HG03097 (cell line): ENCODE measurements around the gene COPG1.
A peak's percentile ranks its signal among the peaks of the same experiment; 100 is the strongest.
"Not testable (repeated sequence)": the region's sequence is repeated elsewhere in the genome, so short reads cannot be mapped to it uniquely, and the experiment has no call there.

ENCODE experiments used
- ATAC-seq: cut with Tn5 transposase; IDR thresholded peaks from one replicate; pipeline ENCODE4 v1.9.1; 2021; ENCODE audit not compliant: unreplicated experiment, low FRiP score

The COPG1 gene, protein sequence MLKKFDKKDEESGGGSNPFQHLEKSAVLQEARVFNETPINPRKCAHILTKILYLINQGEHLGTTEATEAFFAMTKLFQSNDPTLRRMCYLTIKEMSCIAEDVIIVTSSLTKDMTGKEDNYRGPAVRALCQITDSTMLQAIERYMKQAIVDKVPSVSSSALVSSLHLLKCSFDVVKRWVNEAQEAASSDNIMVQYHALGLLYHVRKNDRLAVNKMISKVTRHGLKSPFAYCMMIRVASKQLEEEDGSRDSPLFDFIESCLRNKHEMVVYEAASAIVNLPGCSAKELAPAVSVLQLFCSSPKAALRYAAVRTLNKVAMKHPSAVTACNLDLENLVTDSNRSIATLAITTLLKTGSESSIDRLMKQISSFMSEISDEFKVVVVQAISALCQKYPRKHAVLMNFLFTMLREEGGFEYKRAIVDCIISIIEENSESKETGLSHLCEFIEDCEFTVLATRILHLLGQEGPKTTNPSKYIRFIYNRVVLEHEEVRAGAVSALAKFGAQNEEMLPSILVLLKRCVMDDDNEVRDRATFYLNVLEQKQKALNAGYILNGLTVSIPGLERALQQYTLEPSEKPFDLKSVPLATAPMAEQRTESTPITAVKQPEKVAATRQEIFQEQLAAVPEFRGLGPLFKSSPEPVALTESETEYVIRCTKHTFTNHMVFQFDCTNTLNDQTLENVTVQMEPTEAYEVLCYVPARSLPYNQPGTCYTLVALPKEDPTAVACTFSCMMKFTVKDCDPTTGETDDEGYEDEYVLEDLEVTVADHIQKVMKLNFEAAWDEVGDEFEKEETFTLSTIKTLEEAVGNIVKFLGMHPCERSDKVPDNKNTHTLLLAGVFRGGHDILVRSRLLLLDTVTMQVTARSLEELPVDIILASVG

DNA sequence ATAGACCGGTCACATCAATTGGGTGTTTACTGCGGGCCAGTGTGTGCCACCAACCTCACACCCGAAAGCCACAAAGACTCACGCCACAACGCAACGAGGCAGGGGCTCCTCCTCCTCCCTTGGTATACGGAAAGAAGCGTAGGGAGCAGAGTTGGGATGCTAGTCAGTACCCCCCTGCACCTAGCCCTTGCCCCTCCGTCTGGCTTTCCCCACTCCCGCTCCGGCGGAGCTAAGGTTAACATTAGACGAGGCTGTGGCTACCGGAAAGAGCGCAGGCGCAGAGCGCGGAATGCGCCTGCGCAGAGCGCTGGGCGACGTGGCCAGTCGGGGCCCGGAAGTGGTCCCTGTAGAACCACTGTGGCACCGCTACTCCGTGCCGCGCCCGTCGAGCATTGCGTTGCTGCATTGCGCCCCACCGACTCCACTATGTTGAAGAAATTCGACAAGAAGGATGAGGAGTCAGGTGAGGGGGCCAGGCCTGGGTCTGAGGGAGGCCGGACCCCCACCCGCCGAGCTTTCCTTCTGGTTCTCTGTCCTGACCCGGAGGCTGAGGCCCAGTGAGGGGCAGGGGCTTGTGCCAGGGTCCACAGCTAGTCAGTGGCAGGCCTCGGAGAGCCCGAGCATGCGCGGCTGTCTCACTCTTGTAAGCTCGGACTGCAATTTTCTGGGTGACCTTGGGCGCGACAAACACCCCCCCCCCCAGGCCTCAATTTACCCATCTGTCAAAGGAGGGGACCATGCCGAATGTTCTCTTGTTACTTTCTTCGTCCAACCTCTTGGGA is at the start of gene COPG1:
COPG1 (plus strand) TSS at position 323 of the 782 bp plus-strand sequence; CDS start at position 427, 104 bp downstream.
- ATAC-seq = peak; percentile 55

DNA sequence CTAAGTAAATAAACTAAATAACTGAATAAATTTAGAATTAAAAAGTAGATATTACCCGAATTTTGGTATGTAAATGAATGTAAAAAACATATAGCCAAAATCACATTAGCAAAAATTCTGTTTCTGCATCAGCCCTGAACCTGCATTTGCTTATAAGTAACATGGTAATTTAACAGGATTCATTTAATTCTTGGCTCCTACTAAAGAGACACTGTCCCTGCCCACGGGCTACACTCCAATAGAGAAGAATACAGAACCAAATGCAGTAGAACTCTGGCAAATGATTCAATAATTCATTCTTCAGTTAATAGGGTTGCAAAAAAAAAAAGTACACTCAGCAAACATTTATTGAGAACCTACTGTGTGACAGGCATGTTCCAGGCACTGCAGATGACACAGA is 44.9 kb upstream of the COPG1 start:
- no peak for ATAC-seq

DNA sequence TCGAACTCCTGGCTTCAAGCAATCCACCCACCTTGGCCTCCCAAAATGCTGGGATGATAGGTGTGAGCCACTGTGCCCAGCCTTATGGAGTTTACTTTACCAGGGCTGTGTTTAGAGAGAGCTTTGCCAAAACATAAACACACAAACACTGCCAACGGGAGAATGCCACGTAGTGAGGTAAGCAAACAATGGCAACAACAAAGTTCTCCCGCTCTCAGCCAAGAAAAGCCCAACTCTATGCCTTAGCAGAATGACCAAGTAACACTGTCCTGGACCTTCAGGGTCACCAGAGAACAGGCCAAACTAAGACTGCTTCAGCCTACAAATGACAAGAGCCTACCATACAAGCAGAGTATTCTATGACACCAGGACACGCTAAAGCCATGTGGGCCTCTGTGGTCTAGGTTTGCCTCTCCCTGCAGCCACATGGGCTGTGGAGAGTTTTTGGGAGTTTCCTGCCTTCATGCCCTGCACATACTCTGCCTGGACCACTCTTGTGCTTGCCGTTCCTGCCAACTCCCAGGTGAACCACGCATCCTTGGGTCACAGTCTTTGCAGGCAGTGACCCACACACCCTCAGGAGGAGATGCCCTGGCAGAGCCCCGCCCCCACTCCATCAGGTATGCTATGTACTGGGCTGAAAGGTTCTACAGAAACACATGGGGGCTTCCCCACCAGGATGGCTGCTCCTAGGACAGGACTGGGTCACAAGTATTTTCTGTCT is 44.1 kb upstream of the COPG1 start:
- no peak for ATAC-seq

DNA sequence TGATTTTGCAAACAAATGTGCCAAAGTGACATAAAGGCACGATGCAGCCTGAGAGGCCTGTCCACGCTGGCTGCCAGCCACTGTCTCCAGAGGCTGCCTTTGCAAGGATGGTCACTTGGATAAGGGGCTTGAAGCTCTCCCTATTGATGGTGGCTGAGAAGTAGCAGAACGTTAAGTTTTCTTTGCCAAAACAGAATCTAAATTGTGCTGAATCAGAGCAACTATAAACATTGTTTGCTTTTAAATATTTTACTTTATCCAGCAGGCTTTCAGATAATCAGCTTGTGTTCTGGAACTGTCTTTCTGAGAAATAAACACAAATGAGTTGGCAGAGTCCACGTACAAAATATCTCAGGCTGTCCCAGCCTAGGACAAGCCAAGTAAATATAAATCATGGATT is 41.9 kb upstream of the COPG1 start:
- ATAC-seq = no peak

DNA sequence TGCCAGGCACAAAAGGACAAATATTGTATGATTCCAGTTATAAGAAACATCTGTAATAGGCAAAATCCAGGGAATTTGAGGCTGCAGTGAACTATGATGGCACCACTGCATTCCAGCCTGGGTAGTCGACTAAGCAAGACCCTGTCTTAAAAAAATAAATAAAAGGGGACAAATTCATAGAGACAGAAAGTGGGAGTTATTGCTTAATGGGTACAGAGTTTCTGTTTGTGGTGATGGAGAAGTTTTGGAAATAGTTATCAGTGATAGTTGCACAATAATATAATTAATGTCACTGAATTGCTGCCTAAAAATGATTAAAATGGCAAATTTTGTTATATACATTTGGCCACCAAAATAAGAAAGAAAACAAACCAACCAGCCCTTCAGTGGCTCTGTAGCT is 38.1 kb upstream of the COPG1 start:
- ATAC-seq = no peak

DNA sequence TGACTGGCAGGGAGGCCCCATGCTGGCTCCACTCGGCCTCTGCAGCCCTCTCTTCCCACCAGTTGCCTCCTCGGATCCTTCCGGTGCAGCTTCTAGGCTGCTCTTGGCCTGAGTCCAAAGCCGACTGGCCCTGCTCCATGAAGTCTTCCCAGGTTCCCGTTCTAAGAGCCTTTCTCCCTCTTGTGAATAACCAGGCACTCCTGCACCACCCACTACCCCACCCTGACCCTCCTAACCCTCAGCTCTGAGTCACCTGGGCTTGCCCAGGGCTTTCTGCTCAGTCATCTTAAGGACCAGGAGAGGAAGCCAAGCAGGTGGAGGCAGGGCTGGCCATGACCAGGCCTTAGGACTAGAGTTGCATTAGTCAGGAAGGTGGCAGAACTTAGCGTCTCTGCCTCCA is 37.6 kb upstream of the COPG1 start:
- no peak for ATAC-seq

DNA sequence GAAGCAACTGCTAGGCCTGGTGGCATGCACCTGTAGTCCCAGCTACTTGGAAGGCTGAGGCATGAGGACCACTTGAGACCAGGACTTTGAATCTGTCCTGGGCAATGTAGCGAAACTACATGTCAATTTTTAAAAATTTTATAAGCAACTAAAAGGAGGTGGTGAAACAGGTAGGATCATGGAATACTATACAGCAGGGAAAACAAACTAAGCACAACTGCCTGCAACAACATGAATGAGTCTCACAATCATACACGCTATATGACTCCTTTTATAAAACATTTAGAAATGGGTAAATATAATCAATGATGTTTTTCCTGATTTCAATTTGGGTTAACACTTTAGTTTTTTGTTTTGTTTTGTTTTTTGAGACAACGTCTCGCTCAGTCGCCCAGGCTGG is 36.2 kb upstream of the COPG1 start:
- no peak for ATAC-seq

DNA sequence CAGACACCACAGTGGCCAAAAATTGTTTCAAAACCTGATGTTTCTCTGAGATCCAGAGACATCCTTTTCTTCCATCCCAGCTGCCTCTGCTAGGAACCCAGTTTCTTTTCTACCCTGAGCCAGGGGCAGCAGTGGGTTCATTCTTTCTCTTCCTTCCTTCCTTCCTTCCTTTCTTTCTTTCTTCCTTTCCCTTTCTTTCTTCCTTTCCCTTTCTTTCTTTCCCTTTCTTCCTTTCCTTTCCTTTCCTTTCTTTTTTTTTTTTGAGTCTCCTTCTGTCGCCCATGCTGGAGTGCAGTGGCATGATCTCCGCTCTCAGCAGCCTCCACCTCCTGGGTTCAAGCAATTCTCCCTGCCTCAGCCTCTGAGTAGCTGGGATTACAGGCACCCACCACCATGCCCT is 30.7 kb upstream of the COPG1 start:
- ATAC-seq = no peak

DNA sequence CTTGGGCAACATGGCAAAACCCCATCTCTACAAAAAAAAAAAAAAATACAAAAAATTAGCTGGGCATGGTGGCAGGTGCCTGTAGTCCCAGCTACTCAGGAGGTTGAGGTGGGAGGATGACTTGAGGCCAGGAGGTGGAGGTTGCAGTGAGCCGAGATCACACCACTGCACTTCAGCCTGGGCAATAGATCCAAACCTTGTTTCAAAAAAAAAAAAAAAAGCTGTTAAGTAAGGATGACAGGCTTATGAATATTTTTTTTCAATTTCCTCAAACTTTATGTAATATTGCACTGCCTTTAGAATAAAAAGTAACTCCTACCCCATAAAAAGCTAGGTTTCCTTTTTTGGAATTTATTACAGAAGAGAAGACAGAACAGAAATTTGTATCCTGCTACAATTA is 25.0 kb upstream of the COPG1 start:
- ATAC-seq = not testable (repeated sequence)

DNA sequence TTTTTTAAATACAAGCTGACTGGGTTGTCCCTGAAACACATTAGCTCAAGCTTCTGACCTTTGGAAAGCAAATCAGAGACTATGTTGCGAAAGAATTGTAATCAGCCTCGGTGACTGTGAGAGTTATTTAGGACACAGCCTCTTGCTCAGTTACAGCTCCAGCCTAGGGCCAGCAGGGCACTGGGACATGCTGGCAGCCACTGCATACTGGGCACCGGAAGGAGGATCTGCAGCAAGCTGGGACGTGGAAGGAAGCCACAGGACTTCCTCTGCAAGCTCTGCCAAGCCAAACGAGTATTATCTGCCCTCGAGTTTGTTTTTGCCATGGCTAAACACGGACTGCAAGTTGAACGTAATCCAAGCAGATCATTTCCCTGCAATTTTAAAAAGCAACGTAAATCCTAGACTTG is 24.4 kb upstream of the COPG1 start:
- ATAC-seq = no peak

DNA sequence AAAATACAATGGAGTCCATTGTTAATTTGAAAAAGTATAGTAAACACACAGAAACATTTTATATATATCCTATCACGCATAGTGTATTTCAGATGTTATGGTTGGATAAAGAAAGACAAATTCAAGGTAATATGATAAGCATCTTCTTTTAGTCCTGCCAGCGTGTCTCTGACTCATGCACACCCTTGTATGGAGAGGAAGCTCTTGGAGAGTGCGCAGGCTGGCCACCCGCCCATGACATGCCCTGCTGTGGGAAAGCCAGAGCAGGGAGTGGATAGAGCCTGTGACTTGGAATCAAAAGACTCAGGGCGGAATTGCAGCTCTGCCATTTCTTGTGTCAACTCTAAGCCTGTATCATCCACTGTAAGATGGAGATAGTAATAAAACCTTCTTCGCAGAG is 23.0 kb upstream of the COPG1 start:
- no peak for ATAC-seq

DNA sequence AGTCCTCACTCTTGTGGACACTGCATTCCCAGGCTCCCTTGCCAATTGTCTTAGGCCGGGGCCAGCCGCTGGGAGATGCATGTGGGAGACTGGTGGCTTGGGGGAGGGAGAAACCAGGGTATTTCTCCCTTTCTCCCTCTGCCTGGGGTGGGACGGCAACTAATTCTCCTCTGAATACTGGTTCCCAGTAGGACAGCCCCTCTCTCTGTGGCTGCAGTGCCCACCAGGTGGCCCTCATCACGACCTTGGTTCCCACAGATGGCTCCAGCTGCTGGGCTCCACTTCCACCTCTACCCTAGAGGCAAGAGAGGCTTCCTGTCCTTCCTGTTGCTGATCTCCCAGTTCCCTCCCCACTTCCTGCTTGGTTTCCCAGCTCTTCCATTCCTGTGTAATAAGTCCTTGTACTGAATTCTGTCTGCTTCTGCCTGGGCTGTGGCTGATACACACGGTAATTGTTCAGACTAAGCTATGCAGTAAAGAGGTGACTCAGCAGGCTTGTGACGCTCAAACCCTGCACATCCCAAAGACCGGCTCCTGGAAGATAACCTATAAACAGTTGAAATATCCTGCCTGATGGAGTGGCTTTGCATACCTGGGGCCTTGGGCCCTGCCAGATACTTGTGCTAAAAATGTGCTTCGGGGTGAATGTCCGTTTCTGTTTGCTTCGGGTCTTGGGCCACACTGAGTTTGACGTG is 20.4 kb upstream of the COPG1 start:
- no peak for ATAC-seq

DNA sequence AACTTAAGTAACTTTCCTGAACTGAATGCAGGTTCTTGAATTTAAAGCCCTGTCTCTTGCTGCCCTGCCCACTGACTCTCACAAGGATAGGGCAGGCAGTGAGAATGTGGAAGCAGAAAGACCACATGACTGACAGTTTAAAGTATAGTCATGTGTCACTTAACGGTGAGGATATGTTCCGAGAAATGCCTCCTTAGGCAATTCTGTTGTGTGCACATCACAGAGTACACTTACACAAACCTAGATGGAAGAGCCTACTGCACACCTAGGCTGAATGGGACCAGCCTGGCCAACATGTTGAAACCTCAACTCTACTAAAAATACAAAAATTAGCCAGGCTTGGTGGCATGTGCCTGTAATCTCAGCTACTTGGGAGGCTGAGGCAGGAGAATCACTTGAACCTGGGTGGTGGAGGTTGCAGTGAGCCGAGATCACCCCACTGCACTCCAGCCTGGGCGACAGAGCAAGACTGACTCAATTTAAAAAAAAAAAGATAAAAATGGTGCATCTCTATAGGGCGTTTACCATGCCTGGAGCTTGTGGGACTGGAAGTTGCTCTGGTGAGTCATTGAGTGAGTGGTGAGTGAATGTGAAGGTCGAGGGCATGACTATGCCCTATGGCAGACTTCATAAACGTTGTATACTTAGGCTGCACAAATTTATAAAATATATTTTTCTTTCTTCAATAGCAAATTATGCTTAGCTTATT is 18.9 kb upstream of the COPG1 start:
- ATAC-seq = no peak

DNA sequence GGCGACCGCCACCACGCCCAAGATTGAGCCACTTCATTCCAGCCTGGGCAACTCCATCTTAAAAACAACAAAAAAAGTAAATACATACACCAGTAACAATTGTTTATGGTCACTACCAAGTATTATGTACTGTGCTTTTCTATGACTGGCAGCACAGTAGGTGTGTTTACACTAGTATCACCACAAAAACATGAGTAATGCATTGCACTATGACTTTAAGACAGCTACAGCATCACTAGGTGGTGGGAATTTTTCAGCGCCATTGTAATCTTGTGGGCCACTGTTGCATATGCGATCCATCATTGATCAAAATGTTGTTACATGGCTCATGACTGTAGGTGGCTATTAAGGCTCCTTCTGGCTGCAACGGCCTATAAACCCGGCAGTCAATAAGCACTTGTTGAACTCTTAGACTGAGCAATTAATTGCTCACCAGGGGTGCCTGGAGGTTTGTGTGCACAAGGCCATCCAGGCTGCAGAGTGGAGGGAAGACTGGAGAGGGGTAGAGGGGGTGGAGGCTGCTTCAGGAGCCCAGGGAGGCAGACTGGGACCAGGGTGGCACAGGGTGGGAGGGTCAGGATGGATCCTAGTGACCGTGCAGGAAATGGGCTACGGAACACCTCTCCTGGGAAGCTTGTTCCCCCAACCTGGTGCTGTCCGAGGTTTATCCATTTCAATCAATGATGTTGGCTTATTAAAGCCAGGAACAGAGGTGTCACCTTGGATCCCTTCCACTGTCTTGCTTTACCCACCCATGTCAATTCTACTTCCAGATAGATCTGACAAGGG is 17.9 kb upstream of the COPG1 start:
- no peak for ATAC-seq

DNA sequence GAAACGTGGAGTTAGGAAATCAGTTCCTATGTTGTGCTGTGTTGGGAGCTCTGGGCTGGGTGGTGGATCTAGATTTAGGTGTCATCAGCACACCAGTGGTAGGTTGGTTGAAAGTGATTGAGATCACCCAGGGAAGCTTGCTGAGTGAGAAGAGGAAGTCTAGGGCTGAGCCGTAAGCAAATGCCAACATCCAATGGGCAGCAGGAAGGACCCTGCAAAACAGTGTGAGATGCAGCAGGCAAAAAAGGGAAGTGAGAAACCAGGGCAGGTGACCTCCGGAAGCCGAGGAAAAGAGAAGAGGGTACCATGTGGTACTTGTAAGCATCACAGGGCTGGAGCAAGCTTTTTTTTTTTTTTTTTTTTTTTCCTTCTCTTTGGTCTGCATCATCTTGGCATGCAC is 15.9 kb upstream of the COPG1 start:
- ATAC-seq = peak; percentile 74

DNA sequence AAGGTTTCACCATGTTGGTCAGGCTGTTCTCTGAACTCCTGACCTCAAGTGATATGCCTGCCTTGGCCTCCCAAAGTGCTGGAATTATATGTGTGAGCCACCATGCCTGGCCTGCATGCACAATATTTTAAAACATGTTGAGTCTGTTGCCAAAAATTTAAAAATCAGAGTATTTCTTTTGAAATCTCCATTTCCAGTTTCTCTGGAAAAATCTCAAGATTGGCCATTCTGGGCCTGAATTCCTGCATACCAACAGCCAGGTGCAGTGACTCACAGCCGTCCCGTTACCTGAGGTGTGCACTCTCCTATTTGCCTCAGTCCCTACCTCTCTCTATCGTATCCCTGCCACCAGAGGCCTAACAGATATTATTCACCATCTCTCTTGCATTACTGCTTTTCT is 15.0 kb upstream of the COPG1 start:
- no peak for ATAC-seq

DNA sequence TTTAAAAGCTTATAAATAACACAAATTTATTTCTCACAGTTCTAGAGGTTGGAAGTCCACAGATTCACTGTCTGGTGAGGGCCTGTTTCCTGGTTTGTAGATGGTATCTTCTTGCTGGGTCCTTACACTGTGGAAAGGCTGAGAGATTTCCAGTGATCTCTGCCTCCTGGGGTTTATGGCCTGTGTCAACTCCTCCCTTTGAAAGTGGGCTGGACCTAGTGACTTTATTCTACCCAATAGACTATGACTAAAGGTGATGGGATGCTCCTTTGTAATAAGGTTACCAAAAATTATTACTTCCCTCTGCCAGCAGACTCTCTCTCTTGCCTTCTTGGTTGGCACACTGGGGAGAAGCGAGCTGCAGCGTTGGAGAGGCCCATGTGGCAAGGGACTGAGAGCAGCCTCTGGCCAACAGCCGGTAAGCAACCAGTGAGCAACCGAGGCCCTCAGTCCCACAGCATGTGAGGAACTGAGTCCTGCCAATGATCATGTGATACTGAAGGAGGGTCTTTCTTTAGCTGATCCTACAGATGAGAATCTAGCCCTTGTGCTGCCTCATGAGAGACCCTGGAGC is 14.0 kb upstream of the COPG1 start:
- ATAC-seq = no peak
